Measurements from ENCODE around the gene TMEM30A. TPM values are rescaled to one million over a fixed set of nuclear protein-coding genes. Genes with fewer than 3 reads are reported as not detected.

Gene TMEM30A
- 128 and 144 TPM in 2 replicates for total RNA-seq

GRCh38 chr6:75284632-75285282, at the start of gene TMEM30A:
TMEM30A (minus strand) TSS chr6:75284792; CDS start chr6:75284638, 154 bp downstream.

GRCh38 chr6:75243333-75244062, 41.1 kb downstream of the TMEM30A start, which contains the start of gene COX7A2:
COX7A2 (minus strand) TSS chr6:75243801; CDS start chr6:75243734, 67 bp downstream.

GRCh38 chr6:75205776-75206575, 78.6 kb downstream of the TMEM30A start, which contains the start of gene COL12A1:
COL12A1 (minus strand) TSS chr6:75206053; CDS start chr6:75202792, 3,261 bp downstream.

Other genes starting within 250 kb of the TMEM30A start
- gene COL12A1, start 78.7 kb downstream of the TMEM30A start, total RNA-seq = 110 and 455 TPM in 2 replicates
- 352 and 422 TPM in 2 replicates for gene COX7A2, start 41.0 kb downstream of the TMEM30A start, total RNA-seq
- gene FILIP1, start 209.0 kb upstream of the TMEM30A start, total RNA-seq = 0.26 and 0.32 TPM in 2 replicates

Measured in epithelial cell of alveolus of lung (primary cell).